ENCODE data around the gene HIPK2.

Gene HIPK2

DNA sequence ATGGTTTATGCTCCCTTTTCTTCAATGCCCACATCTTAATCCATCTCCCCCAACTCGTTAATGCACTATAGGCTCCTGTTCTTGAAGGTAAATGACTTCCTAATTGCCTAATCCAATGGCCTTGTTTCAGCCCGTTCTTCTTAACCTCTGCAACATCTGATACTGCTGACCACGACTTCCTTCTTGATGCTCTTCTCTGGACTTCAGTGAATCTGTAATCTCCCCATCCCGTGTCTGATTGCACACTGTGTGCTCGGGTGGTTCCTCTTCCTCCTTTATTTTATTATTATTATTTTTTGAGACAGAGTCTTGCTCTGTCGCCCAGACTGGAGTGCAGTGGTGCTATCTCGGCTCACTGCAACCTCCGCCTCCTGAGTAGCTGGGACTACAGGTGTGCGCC lies 58.9 kb downstream of the HIPK2 start:
- DNase-seq (ENCODE audit: extremely low spot score): no peak
- ChIA-PET CTCF (no interaction called here), POLR2A (no interaction called here)
- TF ChIP-seq FOXA1 (IDR thresholded peaks at IDR 0.05) (no peak), BHLHE40 (IDR thresholded peaks at IDR 0.05; ENCODE audit: borderline replicate concordance) (no peak), ZNF384 (IDR thresholded peaks at IDR 0.05) (no peak), TARDBP (IDR thresholded peaks at IDR 0.05) (no peak), SUZ12 (IDR thresholded peaks at IDR 0.05) (no peak), L3MBTL2 (conservative IDR thresholded peaks at IDR 0.05) (no peak), PKNOX1 (IDR thresholded peaks at IDR 0.05) (no peak), HDGF (IDR thresholded peaks at IDR 0.05; ENCODE audit: borderline replicate concordance) (no peak), LEF1 (IDR thresholded peaks at IDR 0.05; ENCODE audit: borderline replicate concordance) (no peak), SP1 (IDR thresholded peaks at IDR 0.05) (no peak), CTBP1 (IDR thresholded peaks at IDR 0.05; ENCODE audit: borderline replicate concordance) (no peak), FOXM1 (IDR thresholded peaks at IDR 0.05; ENCODE audit: borderline replicate concordance) (no peak)

DNA sequence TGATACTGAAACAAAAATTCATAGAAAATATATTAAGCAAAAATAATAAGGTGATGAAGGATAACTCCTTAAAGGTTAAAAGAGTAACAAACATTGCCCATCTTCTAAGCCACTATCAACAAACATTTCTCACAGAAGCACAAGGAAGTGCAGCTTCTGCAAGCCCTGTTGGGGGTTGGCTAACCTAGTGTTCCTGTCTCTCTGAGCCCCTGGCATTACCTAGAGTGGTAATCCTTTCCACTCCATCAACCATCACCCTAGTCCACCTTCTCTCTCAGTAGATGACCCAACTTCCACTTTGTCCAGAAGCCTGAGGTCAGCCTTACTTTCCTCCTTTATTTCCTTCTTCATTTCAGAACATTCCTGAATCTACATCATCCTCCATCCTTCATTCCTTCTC lies 59.7 kb downstream of the HIPK2 start:
- ChIA-PET POLR2A (no interaction called here), CTCF (no interaction called here)
- no peak for DNase-seq (ENCODE audit: extremely low spot score)
- TF ChIP-seq HDGF (IDR thresholded peaks at IDR 0.05; ENCODE audit: borderline replicate concordance): no peak
- TF ChIP-seq FOXK2 (IDR thresholded peaks at IDR 0.05): no peak
- TF ChIP-seq PKNOX1 (IDR thresholded peaks at IDR 0.05): no peak
- no peak for TF ChIP-seq SP1 (IDR thresholded peaks at IDR 0.05)
- no peak for TF ChIP-seq FOXM1 (IDR thresholded peaks at IDR 0.05; ENCODE audit: borderline replicate concordance)
- no peak for TF ChIP-seq ELF4 (IDR thresholded peaks at IDR 0.05)
- TF ChIP-seq LEF1 (IDR thresholded peaks at IDR 0.05; ENCODE audit: borderline replicate concordance): no peak
- no peak for TF ChIP-seq BHLHE40 (IDR thresholded peaks at IDR 0.05; ENCODE audit: borderline replicate concordance)
- TF ChIP-seq ZNF384 (IDR thresholded peaks at IDR 0.05): no peak
- TF ChIP-seq NFRKB (IDR thresholded peaks at IDR 0.05): no peak
- no peak for TF ChIP-seq L3MBTL2 (conservative IDR thresholded peaks at IDR 0.05)
- TF ChIP-seq CTBP1 (IDR thresholded peaks at IDR 0.05; ENCODE audit: borderline replicate concordance): no peak
- TF ChIP-seq TARDBP (IDR thresholded peaks at IDR 0.05): no peak
- TF ChIP-seq FOXA1 (IDR thresholded peaks at IDR 0.05): no peak
- TF ChIP-seq SUZ12 (IDR thresholded peaks at IDR 0.05): no peak

- CTCF ChIA-PET: no interaction called here
- TF ChIP-seq FOXK2 (IDR thresholded peaks at IDR 0.05) (no peak), SUZ12 (IDR thresholded peaks at IDR 0.05) (no peak), HDGF (IDR thresholded peaks at IDR 0.05; ENCODE audit: borderline replicate concordance) (no peak), BHLHE40 (IDR thresholded peaks at IDR 0.05; ENCODE audit: borderline replicate concordance) (no peak), L3MBTL2 (conservative IDR thresholded peaks at IDR 0.05) (no peak), FOXM1 (IDR thresholded peaks at IDR 0.05; ENCODE audit: borderline replicate concordance) (no peak)
- no peak for DNase-seq (ENCODE audit: extremely low spot score)
- POLR2A ChIA-PET: no interaction called here
These were observed 61.4 kb downstream of the HIPK2 start for GRCh38 chr7:139716156-139716942.

DNA sequence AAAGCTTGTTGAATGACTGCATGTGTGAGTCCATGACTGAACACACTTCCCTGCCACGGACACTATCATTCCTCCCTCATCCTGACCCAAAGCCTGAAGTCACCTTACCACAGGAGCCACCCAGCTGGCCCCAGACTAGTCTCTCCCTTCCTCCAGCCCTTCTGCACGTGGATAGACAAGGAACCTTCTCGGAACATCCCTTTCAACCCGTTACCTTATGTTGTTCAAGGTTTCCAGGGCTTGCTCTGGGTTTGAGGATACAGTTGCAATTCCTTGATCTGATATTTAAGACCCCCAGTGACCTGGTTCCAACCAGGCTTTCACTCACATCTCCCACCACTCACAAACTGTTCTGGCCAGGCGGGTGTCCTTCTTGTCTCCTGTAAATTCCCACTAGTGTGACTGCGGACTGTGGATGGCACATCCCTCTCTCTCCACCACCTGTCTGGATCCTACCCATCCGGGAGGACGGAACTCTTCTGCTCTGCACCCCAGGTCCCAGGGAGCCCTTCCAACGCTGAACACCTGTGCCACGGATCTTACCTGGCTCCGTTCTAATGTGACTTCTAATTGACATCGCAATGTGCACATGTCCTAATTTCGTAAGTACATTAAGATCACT lies 62.5 kb downstream of the HIPK2 start:
- no peak for DNase-seq (ENCODE audit: extremely low spot score)
- ChIA-PET CTCF (no interaction called here), POLR2A (no interaction called here)
- TF ChIP-seq ZNF384 (IDR thresholded peaks at IDR 0.05): no peak
- TF ChIP-seq NFRKB (IDR thresholded peaks at IDR 0.05): no peak
- no peak for TF ChIP-seq ARNT (IDR thresholded peaks at IDR 0.05)
- TF ChIP-seq CTBP1 (IDR thresholded peaks at IDR 0.05; ENCODE audit: borderline replicate concordance): no peak
- no peak for TF ChIP-seq SUZ12 (IDR thresholded peaks at IDR 0.05)
- no peak for TF ChIP-seq LEF1 (IDR thresholded peaks at IDR 0.05; ENCODE audit: borderline replicate concordance)
- no peak for TF ChIP-seq FOXA1 (IDR thresholded peaks at IDR 0.05)

GRCh38 chr7:139714163-139714901 lies 63.5 kb downstream of the HIPK2 start:
- DNase-seq (ENCODE audit: extremely low spot score): no peak
- POLR2A ChIA-PET: no interaction called here
- CTCF ChIA-PET: no interaction called here
- TF ChIP-seq NFRKB (IDR thresholded peaks at IDR 0.05) (no peak), TARDBP (IDR thresholded peaks at IDR 0.05) (no peak), FOXK2 (IDR thresholded peaks at IDR 0.05) (no peak), FOXA1 (IDR thresholded peaks at IDR 0.05) (no peak), LEF1 (IDR thresholded peaks at IDR 0.05; ENCODE audit: borderline replicate concordance) (no peak), SP1 (IDR thresholded peaks at IDR 0.05) (no peak), ZNF384 (IDR thresholded peaks at IDR 0.05) (no peak), PKNOX1 (IDR thresholded peaks at IDR 0.05) (no peak), CTBP1 (IDR thresholded peaks at IDR 0.05; ENCODE audit: borderline replicate concordance) (no peak)

Measured in HEK293T (cell line).